K562 (cell line): Measurements from ENCODE around the gene BANP. TPM values are rescaled to one million over a fixed set of nuclear protein-coding genes. Genes with fewer than 3 reads are reported as not detected.

Source experiments
- ATF7 ChIP-seq: fragments of 450-650 bp; IDR thresholded peaks from 2 replicates; pipeline ENCODE4 v1.7.1; 2014; ENCODE audit warnings: mild to moderate bottlenecking, moderate library complexity
- CEBPG ChIP-seq, 3 experiments: fragments of 200-800 bp in 1 of 3; sonication (Bioruptor generic) in 1 of 3; sonication (generic) in 1 of 3; formaldehyde crosslinking in 1 of 3; IDR thresholded peaks in 2 of 3; conservative IDR thresholded peaks in 1 of 3; 2 replicates each; pipeline versions ENCODE4 v1.6.1 to v1.8.0; 2016 to 2022; ENCODE audit warnings: missing compliant biosample characterization in 2 of 3, missing genetic modification characterization in 2 of 3, mild to moderate bottlenecking in 1 of 3, missing genetic modification reagents in 1 of 3
- DLX4 ChIP-seq: fragments of 250-450 bp; sonication (Bioruptor Pico); IDR thresholded peaks from 2 replicates; pipeline ENCODE4 v1.6.1; 2021; ENCODE audit warnings: mild to moderate bottlenecking
- HMGN3 ChIP-seq: IDR thresholded peaks from 2 replicates; pipeline ENCODE4 v1.6.1; 2011; ENCODE audit warnings: borderline replicate concordance, low read depth, mild to moderate bottlenecking, mixed read lengths, low read length; ENCODE audit not compliant: insufficient read length; ENCODE audit errors: extremely low read depth
- ILK ChIP-seq: fragments of 450-650 bp; IDR thresholded peaks from 2 replicates; pipeline ENCODE4 v1.6.1; 2016; ENCODE audit warnings: missing genetic modification characterization, low read depth, mild to moderate bottlenecking, missing compliant biosample characterization, moderate library complexity, borderline replicate concordance
- IRF9 ChIP-seq: fragments of 450-650 bp; IDR thresholded peaks from 2 replicates; pipeline ENCODE4 v1.6.1; 2016; ENCODE audit warnings: missing biosample characterization, missing genetic modification characterization
- MAX ChIP-seq: sonication (generic); formaldehyde crosslinking; IDR thresholded peaks from 2 replicates; pipeline ENCODE4 v1.9.0; 2022; ENCODE audit warnings: mild to moderate bottlenecking, missing genetic modification reagents
- NR0B1 ChIP-seq: fragments of 450-650 bp; IDR thresholded peaks from one replicate; pipeline ENCODE4 v1.6.1; 2018; ENCODE audit warnings: mild to moderate bottlenecking, moderate library complexity; ENCODE audit not compliant: partially characterized antibody
- RAD51 ChIP-seq: fragments of 450-650 bp; IDR thresholded peaks from 2 replicates; pipeline ENCODE4 v1.7.1; 2016; ENCODE audit warnings: low read depth, mild to moderate bottlenecking, borderline replicate concordance
- RFX1 ChIP-seq: fragments of 450-650 bp; IDR thresholded peaks from 2 replicates; pipeline ENCODE4 v1.6.1; 2016; ENCODE audit warnings: mild to moderate bottlenecking, moderate library complexity
- RFX5 ChIP-seq: IDR thresholded peaks from 2 replicates; pipeline ENCODE4 v1.6.1; 2011; ENCODE audit warnings: low read depth, mild to moderate bottlenecking, improper control_type of control experiment, low read length
- SMARCB1 ChIP-seq: IDR thresholded peaks from 2 replicates; pipeline ENCODE4 v1.6.1; 2011; ENCODE audit warnings: improper control_type of control experiment, low read depth; ENCODE audit not compliant: insufficient read length
- SMC3 ChIP-seq: conservative IDR thresholded peaks from 2 replicates; pipeline ENCODE4 v1.6.1; 2011; ENCODE audit warnings: low read depth, low read length, improper control_type of control experiment; ENCODE audit not compliant: insufficient read depth
- ZBTB12 ChIP-seq: fragments of 250-450 bp; sonication (Bioruptor Pico); IDR thresholded peaks from 2 replicates; pipeline ENCODE4 v1.4.0; 2020
- ZBTB26 ChIP-seq: fragments of 450-650 bp; formaldehyde crosslinking; IDR thresholded peaks from 2 replicates; pipeline ENCODE4 v1.4.0; 2022; ENCODE audit warnings: missing genetic modification characterization
- ZBTB33 ChIP-seq: sonication (generic); formaldehyde crosslinking; IDR thresholded peaks from 2 replicates; pipeline ENCODE4 v1.8.1; 2023; ENCODE audit warnings: mild to moderate bottlenecking, missing genetic modification reagents
- ZFP1 ChIP-seq: fragments of 450-650 bp; formaldehyde crosslinking; IDR thresholded peaks from 2 replicates; pipeline ENCODE4 v1.4.0; 2020; ENCODE audit warnings: mild to moderate bottlenecking, mixed read lengths
- ZNF57 ChIP-seq: fragments of 450-650 bp; formaldehyde crosslinking; IDR thresholded peaks from 2 replicates; pipeline ENCODE4 v1.4.0; 2020; ENCODE audit warnings: mild to moderate bottlenecking, moderate library complexity
- ZNF668 ChIP-seq: fragments of 250-450 bp; sonication (Bioruptor Pico); IDR thresholded peaks from 2 replicates; pipeline ENCODE4 v1.8.0; 2022; ENCODE audit warnings: mild to moderate bottlenecking, inconsistent platforms
- ZNF778 ChIP-seq: fragments of 450-650 bp; formaldehyde crosslinking; IDR thresholded peaks from 2 replicates; pipeline ENCODE4 v1.4.0; 2020; ENCODE audit warnings: mild to moderate bottlenecking, moderate library complexity
- polyA plus RNA-seq, 8 experiments: library from polyadenylated mRNA; depleted of rRNA in 4 of 8; stranded (reverse) in 5 of 8; unstranded in 3 of 8; fragments of >200 nt; fragmentation: Nextera tagmentation in 2 of 8; fragmentation: Illumina TruSeq in 1 of 8; extraction: Ambion mirVana in 2 of 8; extraction: Trizol in 1 of 8; gene quantifications; 2 replicates each; pipeline versions ENCODE4 v1.2.1 to v1.2.3, GENCODE V29; 2011 to 2014; ENCODE audit warnings: inconsistent platforms in 1 of 8, missing spikeins in 1 of 8
- total RNA-seq, 7 experiments: library from RNA; depleted of rRNA in 6 of 7; stranded (reverse); fragments of >200 nt in 6 of 7; fragmentation: Illumina TruSeq in 2 of 7; extraction: Trizol in 2 of 7; gene quantifications; 2 replicates each; pipeline versions ENCODE4 v1.2.1 to v1.2.3, GENCODE V29; 2011 to 2021; ENCODE audit warnings: low replicate concordance in 1 of 7

Gene BANP
- total and polyA plus RNA-seq, 9 of the 15 experiments (the other 6 are each of a cell fraction or from before 2014, with no cell fraction given) = 4.6 to 22.1 (median 15.6) TPM

GRCh38 chr16:87931504-87931903, 19.7 kb upstream of the BANP start (continued):
- TF ChIP-seq ZBTB12 (CRISPR knock-in tag) (no peak), ATF7 (0 out of 2 replicates have a peak, but pooled peaks have one; percentile 13), ILK (tag) (no peak), ZBTB26 (CRISPR knock-in tag) (no peak), ZNF57 (CRISPR knock-in tag) (no peak), ZFP1 (CRISPR knock-in tag) (no peak), MAX (no peak), NR0B1 (no peak), DLX4 (CRISPR knock-in tag) (no peak), IRF9 (tag) (no peak), CEBPG (CRISPR knock-in tag; IDR thresholded peaks at IDR 0.05) (no peak), CEBPG (tag; conservative IDR thresholded peaks at IDR 0.05 in 1 of 2, IDR thresholded peaks at IDR 0.05 in 1 of 2) (no peak), RFX1 (no peak), SMC3 (no peak), ZNF668 (CRISPR knock-in tag) (no peak), RFX5 (no peak), RAD51 (no peak), SMARCB1 (no peak), ZNF778 (CRISPR knock-in tag) (no peak), HMGN3 (no peak), ZBTB33 (CRISPR knock-in tag) (no peak)
